Lower leg skin (tissue), 3 donors: ENCODE data around the gene DUOX1.

Source experiments
- CTCF ChIP-seq, 3 donors: fragments of 450-650 bp; IDR thresholded peaks; one replicate each; pipeline ENCODE4 v1.5.1; 2016; ENCODE audit warnings: antibody characterized with exemption in 3 of 3, mild to moderate bottlenecking in 3 of 3, moderate library complexity in 2 of 3
- POLR2A ChIP-seq, 2 donors: fragments of 450-650 bp; IDR thresholded peaks; one replicate each; pipeline ENCODE4 v1.6.1; 2016 to 2017; ENCODE audit warnings: antibody characterized with exemption in 2 of 2, mild to moderate bottlenecking in 1 of 2, moderate library complexity in 1 of 2

DNA sequence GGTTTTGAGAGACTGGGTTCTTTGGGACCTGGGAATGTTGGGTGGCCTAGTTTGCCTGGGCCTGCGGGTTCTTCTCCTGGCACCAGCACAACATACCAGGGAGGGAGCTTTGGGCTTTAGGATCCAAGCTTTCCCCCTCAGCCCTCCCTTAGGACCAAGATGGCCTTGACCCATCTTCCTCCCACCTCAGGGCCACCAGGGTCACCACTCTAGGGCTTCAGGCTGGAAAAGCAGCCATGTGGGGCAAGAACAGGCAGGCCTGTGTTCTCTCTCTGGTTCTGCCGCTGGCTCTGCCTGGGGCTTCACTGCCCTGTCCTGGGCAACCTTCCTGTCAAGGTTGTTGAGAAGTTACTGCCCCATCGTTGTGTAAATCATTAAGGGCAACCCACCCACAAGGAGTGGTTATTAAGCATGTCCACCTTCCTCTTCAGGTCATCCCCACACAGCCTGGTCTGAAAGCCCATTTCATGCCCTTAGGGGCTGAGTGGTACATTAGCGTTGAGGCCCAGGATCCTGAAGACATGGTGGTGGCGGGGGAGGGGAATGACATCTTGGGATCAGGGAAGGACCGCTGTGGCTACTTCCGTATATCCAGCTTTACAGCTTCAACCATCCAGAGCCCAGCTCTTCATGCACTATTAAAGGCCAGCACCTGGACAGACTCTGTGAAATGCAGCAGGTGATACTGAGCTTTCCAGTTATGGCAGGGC is 652 bp downstream of the DUOX1 start:
- TF ChIP-seq CTCF (IDR thresholded peaks at IDR 0.05): no peak
- TF ChIP-seq POLR2A (IDR thresholded peaks at IDR 0.05): no peak
